NCI-H460 (cell line): ENCODE measurements around the gene MYF5. TPM values are rescaled to one million over a fixed set of nuclear protein-coding genes. Genes with fewer than 3 reads are reported as not detected.

Experiments
- DNase-seq: peaks from one replicate; pipeline ENCODE4 v3.0.0-alpha.2; 2016; ENCODE audit warnings: low read depth; ENCODE audit errors: extremely low read depth
- total RNA-seq: library from RNA; depleted of rRNA; stranded (reverse); fragments of >200 nt; shearing (Covaris generic); gene quantifications from 2 replicates; pipeline ENCODE4 v1.2.3, GENCODE V29; 2014; rRNA removed

Gene MYF5
- total RNA-seq, 1 experiment from 2014 or later: not detected

- DNase-seq: no peak
These were observed 40.2 kb downstream of the MYF5 start for GRCh38 chr12:80756875-80757274.

GRCh38 chr12:80761838-80762237 lies 45.1 kb downstream of the MYF5 start:
- no peak for DNase-seq

DNA sequence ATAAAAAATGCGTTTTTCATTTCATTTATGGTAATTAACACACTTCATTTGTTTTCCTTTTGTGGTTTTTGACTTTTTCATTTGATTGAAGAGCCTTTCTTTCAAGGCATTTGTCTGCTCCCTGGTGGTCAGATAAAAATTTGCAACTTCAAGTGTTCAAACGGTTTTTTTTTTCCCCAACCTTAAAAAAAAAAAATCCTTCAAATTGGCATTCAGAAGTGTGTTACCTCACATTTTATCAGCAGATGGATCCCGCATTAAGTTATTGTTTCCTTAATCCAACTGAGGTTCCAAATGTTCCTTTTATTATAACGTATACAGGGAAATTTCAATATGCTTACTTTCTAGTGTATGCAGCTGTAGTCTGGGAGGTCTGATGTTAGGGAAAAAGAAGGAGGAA lies 47.2 kb downstream of the MYF5 start:
- peak; percentile 40 for DNase-seq

DNA sequence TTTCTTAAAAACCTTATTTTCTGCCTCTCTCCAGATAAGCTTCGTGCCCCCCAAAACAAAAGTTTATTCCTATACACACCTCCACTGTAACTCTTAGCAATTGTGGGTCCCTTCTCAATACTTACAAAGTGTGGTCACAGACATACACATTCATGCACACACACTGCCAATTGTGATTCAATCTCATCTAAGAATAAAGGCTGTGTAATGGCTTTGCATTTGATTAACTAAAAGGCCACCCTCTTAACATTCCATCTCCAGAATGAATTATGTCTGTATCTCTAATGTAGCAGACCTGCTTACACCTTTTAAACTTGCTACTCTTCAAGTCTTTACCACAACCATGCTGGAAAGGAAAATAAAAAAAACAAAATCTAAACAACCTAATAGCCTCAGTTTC lies 49.5 kb downstream of the MYF5 start:
- no peak for DNase-seq

- DNase-seq: no peak
These were observed 50.2 kb downstream of the MYF5 start for GRCh38 chr12:80766897-80767296.

Other genes with a start within 250 kb of the MYF5 start
- gene MYF6, start 9.3 kb upstream of the MYF5 start, total RNA-seq: not detected in 2 replicates
- gene LIN7A, start 221.0 kb downstream of the MYF5 start, total RNA-seq: 42.9 TPM in 2 replicates